ENCODE measurements around the gene DRC3. TPM values are rescaled to one million over a fixed set of nuclear protein-coding genes. Genes with fewer than 3 reads are reported as not detected.
A peak's percentile ranks its signal among the peaks of the same experiment; 100 is the strongest.

Gene DRC3
- total RNA-seq, 1 donor from 2014 or later: 0.43 TPM

DNA sequence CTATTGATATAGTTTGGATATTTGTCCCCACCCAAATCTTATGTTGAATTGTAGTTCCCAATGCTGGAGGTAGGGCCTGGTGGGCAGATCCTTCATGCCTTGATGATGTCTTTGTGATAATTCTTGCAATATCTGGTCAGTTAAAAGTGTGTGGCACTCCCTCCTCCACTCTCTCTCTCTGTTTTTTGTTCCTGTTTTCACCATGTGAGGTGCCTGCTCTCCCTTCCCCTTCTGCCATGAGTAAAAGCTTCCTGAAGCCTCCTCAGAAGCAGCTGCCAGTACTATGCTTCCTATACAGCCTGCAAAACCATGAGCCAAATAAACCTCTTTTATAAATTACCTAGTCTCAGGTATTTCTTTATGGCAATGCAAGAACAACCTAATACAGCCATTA, 47.8 kb upstream of the DRC3 start:
- H3K9me3 Mint-ChIP-seq (ENCODE audit: unreplicated experiment): no peaks in the 10 kb centered on the region

DNA sequence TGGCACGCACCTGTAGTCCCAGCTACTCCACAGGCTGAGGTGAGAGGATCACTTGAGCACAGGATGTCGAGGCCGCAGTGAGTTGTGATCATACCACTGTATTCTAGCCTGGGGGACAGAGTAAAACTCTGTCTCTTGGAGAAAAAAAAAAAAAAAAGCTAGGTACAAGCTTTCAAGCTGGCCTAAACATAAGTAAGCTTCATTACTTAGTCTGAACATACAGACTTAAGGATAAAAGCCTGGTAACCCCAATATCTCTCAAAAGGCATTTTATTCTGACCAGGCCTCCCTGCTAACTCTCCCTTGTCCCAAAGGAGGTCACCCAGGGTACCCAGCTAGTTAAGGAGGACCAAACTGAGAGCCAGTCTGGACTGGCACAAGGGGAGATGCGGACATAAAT, 46.6 kb upstream of the DRC3 start:
- no peaks in the 10 kb centered on the region for H3K9me3 Mint-ChIP-seq (ENCODE audit: unreplicated experiment)
- H4K20me1 ChIP-seq (ENCODE audit: insufficient read depth, low read length): no peaks in the 10 kb centered on the region
- H3K4me1 ChIP-seq (ENCODE audit: insufficient read depth, low read length): peaks cover 53% of the 10 kb centered on the region
- H3K4me3 Mint-ChIP-seq (ENCODE audit: unreplicated experiment): no peak overlapping the region
- H3K27me3 ChIP-seq (ENCODE audit: insufficient read depth, low read length): no peaks in the 10 kb centered on the region
- H3K79me2 ChIP-seq (ENCODE audit: insufficient read depth, low read length): peaks cover 44% of the 10 kb centered on the region
- H3K36me3 Mint-ChIP-seq (ENCODE audit: low read depth, unreplicated experiment): no peaks in the 10 kb centered on the region
- H3K27ac ChIP-seq (ENCODE audit: low read depth, low read length): no peak overlapping the region
- TF ChIP-seq EZH2 (IDR thresholded peaks at IDR 0.05; ENCODE audit: insufficient read depth, low read length): no peak
- TF ChIP-seq, protein P1, sequence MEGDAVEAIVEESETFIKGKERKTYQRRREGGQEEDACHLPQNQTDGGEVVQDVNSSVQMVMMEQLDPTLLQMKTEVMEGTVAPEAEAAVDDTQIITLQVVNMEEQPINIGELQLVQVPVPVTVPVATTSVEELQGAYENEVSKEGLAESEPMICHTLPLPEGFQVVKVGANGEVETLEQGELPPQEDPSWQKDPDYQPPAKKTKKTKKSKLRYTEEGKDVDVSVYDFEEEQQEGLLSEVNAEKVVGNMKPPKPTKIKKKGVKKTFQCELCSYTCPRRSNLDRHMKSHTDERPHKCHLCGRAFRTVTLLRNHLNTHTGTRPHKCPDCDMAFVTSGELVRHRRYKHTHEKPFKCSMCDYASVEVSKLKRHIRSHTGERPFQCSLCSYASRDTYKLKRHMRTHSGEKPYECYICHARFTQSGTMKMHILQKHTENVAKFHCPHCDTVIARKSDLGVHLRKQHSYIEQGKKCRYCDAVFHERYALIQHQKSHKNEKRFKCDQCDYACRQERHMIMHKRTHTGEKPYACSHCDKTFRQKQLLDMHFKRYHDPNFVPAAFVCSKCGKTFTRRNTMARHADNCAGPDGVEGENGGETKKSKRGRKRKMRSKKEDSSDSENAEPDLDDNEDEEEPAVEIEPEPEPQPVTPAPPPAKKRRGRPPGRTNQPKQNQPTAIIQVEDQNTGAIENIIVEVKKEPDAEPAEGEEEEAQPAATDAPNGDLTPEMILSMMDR (IDR thresholded peaks at IDR 0.05; ENCODE audit: insufficient read depth, low read depth, low read length): no peak
- no peak overlapping the region for H2AFZ ChIP-seq (ENCODE audit: low read depth, low read length)
- DNase-seq (ENCODE audit: low read depth): no peak
- H3K4me3 ChIP-seq (ENCODE audit: insufficient read depth, low read depth, low read length): no peak overlapping the region
- H3K36me3 ChIP-seq (ENCODE audit: insufficient read depth, low read length): no peaks in the 10 kb centered on the region
- FAIRE-seq: no peak
- H3K9me3 ChIP-seq (ENCODE audit: insufficient read depth, low read depth, low read length): no peaks in the 10 kb centered on the region
- no peak overlapping the region for H3K9ac ChIP-seq (ENCODE audit: low read length)
- H3K27ac Mint-ChIP-seq (ENCODE audit: unreplicated experiment): no peak overlapping the region
- H3K4me2 ChIP-seq (ENCODE audit: low read length): no peak overlapping the region
- H3K27me3 Mint-ChIP-seq (ENCODE audit: low read depth, unreplicated experiment): no peaks in the 10 kb centered on the region
- H3K4me1 Mint-ChIP-seq (ENCODE audit: low read depth, unreplicated experiment): peaks cover 64% of the 10 kb centered on the region

More for the DNA sequence above, 47.8 kb upstream of the DRC3 start:
- Histone ChIP-seq H3K27ac (ENCODE audit: low read depth, low read length) (no peak overlapping the region), H3K9me3 (ENCODE audit: insufficient read depth, low read depth, low read length) (no peaks in the 10 kb centered on the region), H3K4me1 (ENCODE audit: insufficient read depth, low read length) (peaks cover 54% of the 10 kb centered on the region), H3K9ac (ENCODE audit: low read length) (no peak overlapping the region), H2AFZ (ENCODE audit: low read depth, low read length) (no peak overlapping the region), H3K4me2 (ENCODE audit: low read length) (no peak overlapping the region), H3K79me2 (ENCODE audit: insufficient read depth, low read length) (peaks cover 36% of the 10 kb centered on the region), H3K36me3 (ENCODE audit: insufficient read depth, low read length) (no peaks in the 10 kb centered on the region), H3K4me3 (ENCODE audit: insufficient read depth, low read depth, low read length) (no peak overlapping the region), H3K27me3 (ENCODE audit: insufficient read depth, low read length) (no peaks in the 10 kb centered on the region), H4K20me1 (ENCODE audit: insufficient read depth, low read length) (no peaks in the 10 kb centered on the region)
- TF ChIP-seq EZH2 (IDR thresholded peaks at IDR 0.05; ENCODE audit: insufficient read depth, low read length): no peak
- TF ChIP-seq, protein P1 (IDR thresholded peaks at IDR 0.05; ENCODE audit: insufficient read depth, low read depth, low read length): no peak
- H3K27ac Mint-ChIP-seq (ENCODE audit: unreplicated experiment): no peak overlapping the region
- DNase-seq (ENCODE audit: low read depth) (no peak), FAIRE-seq (no peak)
- H3K36me3 Mint-ChIP-seq (ENCODE audit: low read depth, unreplicated experiment): no peaks in the 10 kb centered on the region
- no peak overlapping the region for H3K4me3 Mint-ChIP-seq (ENCODE audit: unreplicated experiment)
- no peaks in the 10 kb centered on the region for H3K27me3 Mint-ChIP-seq (ENCODE audit: low read depth, unreplicated experiment)
- H3K4me1 Mint-ChIP-seq (ENCODE audit: low read depth, unreplicated experiment): peaks cover 66% of the 10 kb centered on the region

DNA sequence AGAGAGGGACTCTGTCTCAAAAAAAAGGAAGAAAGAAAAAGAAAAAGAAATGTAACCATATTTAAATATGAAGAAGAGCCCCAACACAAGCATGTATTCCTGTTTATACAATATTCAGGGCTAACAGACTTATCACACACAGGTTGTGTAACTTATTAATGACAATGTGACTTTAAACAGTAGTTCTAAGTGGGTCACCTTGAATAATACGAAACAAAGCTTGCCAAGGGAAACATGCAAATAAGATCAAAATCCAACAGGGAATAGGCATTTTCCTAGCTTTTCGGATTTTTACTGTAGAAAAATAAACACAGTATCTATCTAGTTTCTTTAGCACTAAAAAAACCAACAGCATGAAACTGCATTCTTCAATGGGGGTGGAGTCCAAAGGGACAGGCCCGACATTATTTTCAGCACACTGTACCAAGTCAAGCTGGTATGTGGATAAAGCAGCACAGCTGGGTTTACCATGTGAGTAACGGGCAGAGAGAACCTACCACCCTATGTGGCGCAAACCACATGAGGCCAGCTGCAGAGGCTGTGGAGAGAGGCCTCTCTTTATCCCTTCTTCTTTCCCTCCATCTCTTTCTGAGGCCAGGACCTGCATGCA, 45.7 kb upstream of the DRC3 start:
- Histone ChIP-seq H3K36me3 (ENCODE audit: insufficient read depth, low read length) (no peaks in the 10 kb centered on the region), H3K9ac (ENCODE audit: low read length) (no peak overlapping the region), H4K20me1 (ENCODE audit: insufficient read depth, low read length) (no peaks in the 10 kb centered on the region), H3K4me2 (ENCODE audit: low read length) (no peak overlapping the region), H2AFZ (ENCODE audit: low read depth, low read length) (no peak overlapping the region), H3K79me2 (ENCODE audit: insufficient read depth, low read length) (peaks cover 53% of the 10 kb centered on the region), H3K4me1 (ENCODE audit: insufficient read depth, low read length) (peaks cover 44% of the 10 kb centered on the region), H3K27me3 (ENCODE audit: insufficient read depth, low read length) (no peaks in the 10 kb centered on the region), H3K4me3 (ENCODE audit: insufficient read depth, low read depth, low read length) (no peak overlapping the region), H3K27ac (ENCODE audit: low read depth, low read length) (no peak overlapping the region), H3K9me3 (ENCODE audit: insufficient read depth, low read depth, low read length) (no peaks in the 10 kb centered on the region)
- Mint-ChIP-seq H3K4me3 (ENCODE audit: unreplicated experiment) (peak overlapping the region; percentile 45), H3K36me3 (ENCODE audit: low read depth, unreplicated experiment) (no peaks in the 10 kb centered on the region), H3K27me3 (ENCODE audit: low read depth, unreplicated experiment) (no peaks in the 10 kb centered on the region), H3K27ac (ENCODE audit: unreplicated experiment) (peak overlapping the region; percentile 58), H3K9me3 (ENCODE audit: unreplicated experiment) (no peaks in the 10 kb centered on the region), H3K4me1 (ENCODE audit: low read depth, unreplicated experiment) (peaks cover 56% of the 10 kb centered on the region)
- no peak for TF ChIP-seq EZH2 (IDR thresholded peaks at IDR 0.05; ENCODE audit: insufficient read depth, low read length)
- TF ChIP-seq, protein P1 (IDR thresholded peaks at IDR 0.05; ENCODE audit: insufficient read depth, low read depth, low read length): no peak
- DNase-seq (ENCODE audit: low read depth) (no peak), FAIRE-seq (no peak)
